Measurements from ENCODE around the gene BCS1L. TPM values are rescaled to one million over a fixed set of nuclear protein-coding genes. Genes with fewer than 3 reads are reported as not detected.

BCS1L gene
- total and polyA plus RNA-seq, 2 of the 13 experiments (the other 11 are each of a cell fraction or from before 2014, with no cell fraction given) = 48.9 to 76.0 TPM

DNA sequence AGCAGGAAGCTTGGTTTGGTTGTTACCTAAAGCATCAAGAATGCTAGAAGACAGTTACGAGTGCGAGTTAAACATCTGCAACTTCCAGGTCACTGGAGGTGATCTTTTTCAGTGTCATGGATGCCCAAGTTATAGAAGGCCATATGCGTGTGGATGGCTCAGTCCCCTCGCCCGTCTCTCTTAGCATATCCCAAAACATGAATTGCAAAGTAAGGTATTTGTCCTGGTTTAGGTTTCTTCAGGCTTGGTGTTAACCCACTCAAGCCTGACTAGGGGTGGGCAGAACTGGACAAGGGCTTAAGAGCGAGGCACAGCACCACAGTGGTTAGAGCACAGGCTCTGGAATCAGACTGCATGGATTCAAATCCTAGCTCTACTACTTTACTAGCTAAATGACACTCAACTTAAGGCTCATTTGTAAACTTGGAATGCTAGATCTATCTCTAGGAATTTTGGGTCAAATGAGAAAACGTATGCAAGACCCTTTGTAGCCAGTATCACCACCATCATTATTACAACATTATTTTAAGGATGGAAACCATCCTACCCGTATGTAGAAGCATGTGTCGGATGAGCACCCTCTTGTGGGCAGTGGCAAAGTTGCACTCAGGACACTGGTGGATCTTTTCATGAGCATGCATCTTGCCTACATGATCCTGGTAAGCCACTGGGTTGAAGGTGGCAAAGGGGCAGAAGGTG, 11.2 kb upstream of the BCS1L start (continued):
- TF ChIP-seq, protein P1, sequence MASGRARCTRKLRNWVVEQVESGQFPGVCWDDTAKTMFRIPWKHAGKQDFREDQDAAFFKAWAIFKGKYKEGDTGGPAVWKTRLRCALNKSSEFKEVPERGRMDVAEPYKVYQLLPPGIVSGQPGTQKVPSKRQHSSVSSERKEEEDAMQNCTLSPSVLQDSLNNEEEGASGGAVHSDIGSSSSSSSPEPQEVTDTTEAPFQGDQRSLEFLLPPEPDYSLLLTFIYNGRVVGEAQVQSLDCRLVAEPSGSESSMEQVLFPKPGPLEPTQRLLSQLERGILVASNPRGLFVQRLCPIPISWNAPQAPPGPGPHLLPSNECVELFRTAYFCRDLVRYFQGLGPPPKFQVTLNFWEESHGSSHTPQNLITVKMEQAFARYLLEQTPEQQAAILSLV (CRISPR knock-in tag; IDR thresholded peaks at IDR 0.05; ENCODE audit: borderline replicate concordance) = no peak
- TF ChIP-seq NFATC3 (CRISPR knock-in tag; IDR thresholded peaks at IDR 0.05) = no peak

- Histone ChIP-seq H3K79me2 (ENCODE audit: insufficient read depth, low read length) (no peaks in the 10 kb centered on the region), H3K9ac (ENCODE audit: insufficient read depth, low read depth, low read length) (no peak overlapping the region), H4K20me1 (ENCODE audit: insufficient read depth, low read length) (no peaks in the 10 kb centered on the region), H3K27ac (ENCODE audit: extremely low read length, insufficient read depth, low read length) (no peak overlapping the region), H3K27me3 (ENCODE audit: control insufficient read depth in 1 of 2, insufficient read depth in 2 of 2, low read length in 2 of 2) (no peaks in the 10 kb centered on the region), H3K4me1 (ENCODE audit: insufficient read depth, low read length) (peaks cover 11% of the 10 kb centered on the region; the same call in 1 of the 2 replicates), H3K4me3 (replicated peaks in 1 of 3; ENCODE audit: insufficient read depth in 1 of 3, low read depth in 2 of 3, low read length in 3 of 3) (no peak overlapping the region), H3K36me3 (replicated peaks in 1 of 2; ENCODE audit: control insufficient read depth in 1 of 2, insufficient read depth in 2 of 2, low read length in 2 of 2) (peaks cover 39 to 83% of the 10 kb centered on the region in 2 experiments), H2AFZ (ENCODE audit: low read length) (no peak overlapping the region), H3K9me3 (ENCODE audit: low read length) (no peaks in the 10 kb centered on the region), H3K4me2 (ENCODE audit: low read depth, low read length) (no peak overlapping the region)
- ChIA-PET CTCF (ENCODE audit: low intra/inter-chr PET ratio, low total read pairs) (interaction anchor here (1.3 to 2.1 kb wide), 3 partner anchors 38 to 463 kb away, joined by 3 to 12 read pairs (median 4); no protein-coding TSS in a partner anchor), POLR2A (no interaction called here)
- in situ Hi-C loops (cut with HindIII; ENCODE audit: extremely low pct_ligation_motif_present, low pct_unique_long_range_greater_than_20kb) (loop anchor here (5.0 kb wide), 1 partner anchor 376 kb away; the partner anchor contains the start of genes AAMP and PNKD), intact Hi-C loops (cut with micrococcal nuclease; ENCODE audit: unreplicated experiment) (loop anchor here (1.0 to 2.0 kb wide), 2 partner anchors 64 to 198 kb away; no protein-coding TSS in a partner anchor)
- ATAC-seq (peak; percentile 30), DNase-seq (ENCODE audit: low spot score) (no peak), FAIRE-seq (no peak)
- WGBS (ENCODE audit: low lambda C conversion rate) = 77% methylated on average over 8 of the region's 11 CpGs
- BruUV-seq (replicated peaks) = no TSS peak
- TF ChIP-seq ZNF687 (CRISPR knock-in tag; IDR thresholded peaks at IDR 0.05) = peak; percentile 33; the same call in 1 of the 2 replicates
- TF ChIP-seq BORCS8-MEF2B (CRISPR knock-in tag; IDR thresholded peaks at IDR 0.05) = 0 out of 2 replicates have a peak, but pooled peaks have one; percentile 42
- TF ChIP-seq ASH2L (IDR thresholded peaks at IDR 0.05; ENCODE audit: insufficient read length, low read depth, low read length) = peak; percentile 28
- TF ChIP-seq ZNF142 (CRISPR knock-in tag; IDR thresholded peaks at IDR 0.05) = no peak
- no peak for TF ChIP-seq SETDB1 (CRISPR knock-in tag; IDR thresholded peaks at IDR 0.05; ENCODE audit: borderline replicate concordance)
- TF ChIP-seq ZC3H13 (CRISPR knock-in tag; IDR thresholded peaks at IDR 0.05) = 0 out of 2 replicates have a peak, but pooled peaks have one; percentile 38
- TF ChIP-seq, protein P2, sequence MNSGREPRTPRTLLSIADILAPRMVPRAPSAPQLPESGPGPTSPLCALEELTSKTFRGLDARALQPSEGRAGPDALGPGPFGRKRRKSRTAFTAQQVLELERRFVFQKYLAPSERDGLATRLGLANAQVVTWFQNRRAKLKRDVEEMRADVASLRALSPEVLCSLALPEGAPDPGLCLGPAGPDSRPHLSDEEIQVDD (CRISPR knock-in tag; IDR thresholded peaks at IDR 0.05; ENCODE audit: borderline replicate concordance) = no peak
Observed at GRCh38 chr2:218648787-218649100, 10.7 kb upstream of the BCS1L start.

Data from HepG2 (cell line).